Natural killer cell (primary cell): ENCODE measurements around the gene RCAN3. TPM values are rescaled to one million over a fixed set of nuclear protein-coding genes. Genes with fewer than 3 reads are reported as not detected.
"Not testable (repeated sequence)": the region's sequence is repeated elsewhere in the genome, so short reads cannot be mapped to it uniquely, and the experiment has no call there.

Experiments
- ATAC-seq, 3 donors: fragments of 150-1000 bp in 2 of 3; fragments of 200-7000 bp in 1 of 3; cut with Tn5 transposase; 1 replicate in 1 of 3; 2 replicates in 2 of 3; pipeline ENCODE4 v1.10.0; 2021; ENCODE audit warnings: mild to moderate bottlenecking in 2 of 3, moderate library complexity in 2 of 3
- DNase-seq, 2 donors: peaks; one replicate each; pipeline versions ENCODE4 v3.0.0 to v3.0.0-alpha.2; 2013 to 2021; ENCODE audit warnings: mixed read lengths in 1 of 2
- H3K27ac ChIP-seq: one replicate; pipeline ENCODE4 v1.5.1; 2013; ENCODE audit warnings: mild to moderate bottlenecking, low read length
- H3K27me3 ChIP-seq: one replicate; pipeline ENCODE4 v1.6.1; 2013; ENCODE audit warnings: low read length; ENCODE audit not compliant: control insufficient read depth, insufficient read depth
- H3K36me3 ChIP-seq: one replicate; pipeline ENCODE4 v1.6.1; 2013; ENCODE audit warnings: low read length; ENCODE audit not compliant: control insufficient read depth, insufficient read depth
- H3K4me1 ChIP-seq: one replicate; pipeline ENCODE4 v1.6.1; 2013; ENCODE audit warnings: low read length; ENCODE audit not compliant: control insufficient read depth, insufficient read depth
- H3K4me3 ChIP-seq: one replicate; pipeline ENCODE4 v1.5.1; 2013; ENCODE audit warnings: low read length
- H3K9me3 ChIP-seq: one replicate; pipeline ENCODE4 v1.6.1; 2013; ENCODE audit warnings: low read length; ENCODE audit not compliant: control insufficient read depth, insufficient read depth
- H3K27ac Mint-ChIP-seq, 2 donors: one replicate each; pipeline ENCODE4 v1.8.0; 2022; ENCODE audit warnings: mild to moderate bottlenecking in 2 of 2, mixed read lengths in 2 of 2, moderate library complexity in 1 of 2
- H3K27me3 Mint-ChIP-seq, 2 donors: one replicate each; pipeline ENCODE4 v1.8.0; 2022; ENCODE audit warnings: low read depth in 2 of 2, mixed read lengths in 2 of 2
- H3K36me3 Mint-ChIP-seq: one replicate; pipeline ENCODE4 v1.8.0; 2022; ENCODE audit warnings: mixed read lengths
- H3K4me1 Mint-ChIP-seq, 2 donors: one replicate each; pipeline ENCODE4 v1.8.0; 2022; ENCODE audit warnings: mixed read lengths in 2 of 2
- H3K4me3 Mint-ChIP-seq: one replicate; pipeline ENCODE4 v1.8.0; 2022; ENCODE audit warnings: mild to moderate bottlenecking, moderate library complexity, mixed read lengths
- H3K9me3 Mint-ChIP-seq, 2 donors: one replicate each; pipeline ENCODE4 v1.8.0; 2022; ENCODE audit warnings: mixed read lengths in 2 of 2
- WGBS: methylation state at CpG from one replicate; pipeline ENCODE4 v1.1.7; 2013; ENCODE audit warnings: missing lambda C conversion rate; ENCODE audit not compliant: insufficient coverage; 5-methylcytosine and 5-hydroxymethylcytosine counted together
- intact Hi-C: fragments of 100-400 bp; cut with micrococcal nuclease; formaldehyde crosslinking; loops from one replicate; pipeline ENCODE4 v1.14.2; 2022
- total RNA-seq, 4 donors: library from RNA; stranded (reverse); fragments of 120-200 nt in 1 of 4; gene quantifications; one replicate each; pipeline versions ENCODE4 v1.2.3 to v1.2.4, GENCODE V29; 2013 to 2022
- TF ChIP-seq, protein P1 (sequence below): fragments of 200-600 bp; IDR thresholded peaks from one replicate; pipeline ENCODE4 v1.8.0; 2022; ENCODE audit warnings: antibody characterized with exemption

Gene RCAN3
- total RNA-seq, 3 donors from 2014 or later (not counting 1 experiment from before 2014, with no cell fraction given): 4.5 to 8.1 (median 7.9) TPM

DNA sequence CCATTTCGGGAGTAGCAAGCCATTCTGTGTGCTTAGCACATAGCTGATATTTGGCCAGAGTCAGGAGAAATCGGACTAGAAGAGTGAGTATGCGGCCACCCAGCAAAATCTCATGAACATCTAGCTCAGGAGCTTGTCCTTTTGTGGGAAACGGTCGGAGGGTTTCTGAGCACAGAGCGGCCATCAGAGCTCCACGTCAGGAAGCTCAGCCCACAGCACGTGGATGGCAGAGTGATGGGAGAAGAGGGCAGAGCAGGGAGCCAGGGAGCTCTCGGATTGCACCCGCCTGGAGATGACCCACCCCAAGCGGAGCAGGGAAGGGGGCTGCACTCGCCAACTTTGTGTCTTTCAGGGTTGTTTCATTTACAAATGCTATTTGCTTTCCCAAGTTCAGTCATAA lies 13.9 kb downstream of the RCAN3 start:
- Histone ChIP-seq H3K9me3 (no peaks in the 10 kb centered on the region), H3K4me3 (no peak overlapping the region), H3K27me3 (no peaks in the 10 kb centered on the region), H3K36me3 (no peaks in the 10 kb centered on the region), H3K27ac (no peak overlapping the region), H3K4me1 (no peaks in the 10 kb centered on the region)
- Mint-ChIP-seq H3K36me3 (no peaks in the 10 kb centered on the region), H3K27ac (no peak overlapping the region), H3K4me3 (no peak overlapping the region), H3K9me3 (no peaks in the 10 kb centered on the region), H3K4me1 (no peaks in the 10 kb centered on the region), H3K27me3 (peaks cover 12 to 34% of the 10 kb centered on the region in 2 donors)
- TF ChIP-seq, protein P1, sequence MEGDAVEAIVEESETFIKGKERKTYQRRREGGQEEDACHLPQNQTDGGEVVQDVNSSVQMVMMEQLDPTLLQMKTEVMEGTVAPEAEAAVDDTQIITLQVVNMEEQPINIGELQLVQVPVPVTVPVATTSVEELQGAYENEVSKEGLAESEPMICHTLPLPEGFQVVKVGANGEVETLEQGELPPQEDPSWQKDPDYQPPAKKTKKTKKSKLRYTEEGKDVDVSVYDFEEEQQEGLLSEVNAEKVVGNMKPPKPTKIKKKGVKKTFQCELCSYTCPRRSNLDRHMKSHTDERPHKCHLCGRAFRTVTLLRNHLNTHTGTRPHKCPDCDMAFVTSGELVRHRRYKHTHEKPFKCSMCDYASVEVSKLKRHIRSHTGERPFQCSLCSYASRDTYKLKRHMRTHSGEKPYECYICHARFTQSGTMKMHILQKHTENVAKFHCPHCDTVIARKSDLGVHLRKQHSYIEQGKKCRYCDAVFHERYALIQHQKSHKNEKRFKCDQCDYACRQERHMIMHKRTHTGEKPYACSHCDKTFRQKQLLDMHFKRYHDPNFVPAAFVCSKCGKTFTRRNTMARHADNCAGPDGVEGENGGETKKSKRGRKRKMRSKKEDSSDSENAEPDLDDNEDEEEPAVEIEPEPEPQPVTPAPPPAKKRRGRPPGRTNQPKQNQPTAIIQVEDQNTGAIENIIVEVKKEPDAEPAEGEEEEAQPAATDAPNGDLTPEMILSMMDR: no peak
- 92% methylated on average over 12 of the region's 12 CpGs for WGBS
- no peak for DNase-seq
- intact Hi-C loops: no loop called here
- no peak for ATAC-seq

- TF ChIP-seq, protein P1: no peak
- H3K27me3 ChIP-seq: no peaks in the 10 kb centered on the region
- 88% methylated on average over 2 of the region's 4 CpGs for WGBS
- Mint-ChIP-seq H3K27ac (no peak overlapping the region), H3K4me3 (no peak overlapping the region), H3K4me1 (no peaks in the 10 kb centered on the region), H3K36me3 (no peaks in the 10 kb centered on the region), H3K27me3 (peaks cover 8 to 34% of the 10 kb centered on the region in 2 donors), H3K9me3 (no peaks in the 10 kb centered on the region)
- H3K4me3 ChIP-seq: no peak overlapping the region
- no peak for ATAC-seq
- intact Hi-C loops: no loop called here
- no peak for DNase-seq
- no peaks in the 10 kb centered on the region for H3K36me3 ChIP-seq
- H3K27ac ChIP-seq: no peak overlapping the region
- no peaks in the 10 kb centered on the region for H3K9me3 ChIP-seq
- no peaks in the 10 kb centered on the region for H3K4me1 ChIP-seq
Observed at GRCh38 chr1:24517898-24518297, 15.3 kb downstream of the RCAN3 start.

DNA sequence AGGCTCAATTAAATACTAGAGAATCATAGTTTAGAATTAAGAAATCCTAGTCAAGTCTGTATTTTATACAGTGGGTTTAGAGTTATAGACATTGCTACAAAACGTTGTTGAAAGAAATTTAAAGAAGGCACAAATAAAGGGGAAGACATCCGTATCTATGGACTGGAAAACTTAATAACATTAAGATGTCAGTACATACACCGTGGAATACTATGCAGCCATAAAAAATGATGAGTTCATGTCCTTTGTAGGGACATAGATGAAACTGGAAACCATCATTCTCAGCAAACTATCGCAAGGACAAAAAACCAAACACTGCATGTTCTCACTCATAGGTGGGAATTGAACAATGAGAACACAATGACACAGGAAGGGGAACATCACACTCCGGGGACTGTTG lies 17.6 kb downstream of the RCAN3 start:
- H3K36me3 Mint-ChIP-seq, H3K27ac Mint-ChIP-seq, H3K36me3 ChIP-seq, H3K4me3 ChIP-seq, H3K9me3 Mint-ChIP-seq, H3K27me3 ChIP-seq, H3K4me3 Mint-ChIP-seq, intact Hi-C loops, H3K9me3 ChIP-seq, ATAC-seq, H3K4me1 ChIP-seq, H3K4me1 Mint-ChIP-seq, H3K27ac ChIP-seq, DNase-seq: not testable (repeated sequence)
- WGBS: 90% methylated on average over 2 of the region's 5 CpGs
- peaks cover 5 to 38% of the 10 kb centered on the region in 2 donors for H3K27me3 Mint-ChIP-seq

GRCh38 chr1:24525606-24526005 lies 23.0 kb downstream of the RCAN3 start:
- TF ChIP-seq, protein P1: no peak
- Histone ChIP-seq H3K27me3 (no peaks in the 10 kb centered on the region), H3K4me1 (no peaks in the 10 kb centered on the region), H3K9me3 (no peaks in the 10 kb centered on the region), H3K27ac (no peak overlapping the region), H3K36me3 (no peaks in the 10 kb centered on the region), H3K4me3 (no peak overlapping the region)
- Mint-ChIP-seq H3K9me3 (no peaks in the 10 kb centered on the region), H3K27ac (no peak overlapping the region), H3K27me3 (peaks cover 9 to 44% of the 10 kb centered on the region in 2 donors), H3K4me3 (no peak overlapping the region), H3K4me1 (no peaks in the 10 kb centered on the region), H3K36me3 (no peaks in the 10 kb centered on the region)
- intact Hi-C loops: no loop called here
- ATAC-seq (no peak), DNase-seq (no peak)
- 95% methylated on average over 5 of the region's 6 CpGs for WGBS
